Measurements from ENCODE around the gene TTC39C.

GRCh38 chr18:24161304-24161703, 146.8 kb downstream of the TTC39C start:
- no peak for TF ChIP-seq CTCF (IDR thresholded peaks at IDR 0.05)
- no peak for TF ChIP-seq POLR2A (IDR thresholded peaks at IDR 0.05)

All from thyroid gland (tissue), 4 donors.